ENCODE data around the gene CACNA1S.

DNA sequence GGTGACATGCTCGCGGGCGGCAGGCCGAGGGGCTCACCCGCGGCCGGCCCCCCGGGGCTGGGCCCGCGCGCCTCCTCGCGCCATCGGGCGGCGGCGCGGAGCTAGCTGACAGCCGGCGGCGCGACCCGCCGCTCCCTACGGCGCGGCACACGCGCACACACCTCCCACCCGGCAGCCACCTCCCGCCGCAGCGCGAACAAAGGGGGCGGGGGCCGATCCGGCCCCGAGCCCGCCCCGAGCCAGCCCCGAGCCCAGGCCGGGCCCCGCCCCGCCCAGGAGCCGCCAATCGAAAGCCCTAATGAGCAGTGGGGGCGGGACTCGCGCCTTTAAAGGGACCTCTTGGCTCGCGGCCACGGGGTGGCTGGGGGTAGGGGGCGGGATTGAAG, 88.7 kb downstream of the CACNA1S start, which contains the start of gene KIF21B:
- TF ChIP-seq, protein P1, sequence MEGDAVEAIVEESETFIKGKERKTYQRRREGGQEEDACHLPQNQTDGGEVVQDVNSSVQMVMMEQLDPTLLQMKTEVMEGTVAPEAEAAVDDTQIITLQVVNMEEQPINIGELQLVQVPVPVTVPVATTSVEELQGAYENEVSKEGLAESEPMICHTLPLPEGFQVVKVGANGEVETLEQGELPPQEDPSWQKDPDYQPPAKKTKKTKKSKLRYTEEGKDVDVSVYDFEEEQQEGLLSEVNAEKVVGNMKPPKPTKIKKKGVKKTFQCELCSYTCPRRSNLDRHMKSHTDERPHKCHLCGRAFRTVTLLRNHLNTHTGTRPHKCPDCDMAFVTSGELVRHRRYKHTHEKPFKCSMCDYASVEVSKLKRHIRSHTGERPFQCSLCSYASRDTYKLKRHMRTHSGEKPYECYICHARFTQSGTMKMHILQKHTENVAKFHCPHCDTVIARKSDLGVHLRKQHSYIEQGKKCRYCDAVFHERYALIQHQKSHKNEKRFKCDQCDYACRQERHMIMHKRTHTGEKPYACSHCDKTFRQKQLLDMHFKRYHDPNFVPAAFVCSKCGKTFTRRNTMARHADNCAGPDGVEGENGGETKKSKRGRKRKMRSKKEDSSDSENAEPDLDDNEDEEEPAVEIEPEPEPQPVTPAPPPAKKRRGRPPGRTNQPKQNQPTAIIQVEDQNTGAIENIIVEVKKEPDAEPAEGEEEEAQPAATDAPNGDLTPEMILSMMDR (IDR thresholded peaks at IDR 0.05; ENCODE audit: insufficient read depth, low read depth, low read length) = no peak
- TF ChIP-seq EZH2 (IDR thresholded peaks at IDR 0.05; ENCODE audit: insufficient read depth, low read length) = no peak

All from astrocyte (in vitro differentiated cells and primary cell).